ENCODE data around the gene ZNF207. TPM values are rescaled to one million over a fixed set of nuclear protein-coding genes. Genes with fewer than 3 reads are reported as not detected.
"Not testable (repeated sequence)": the region's sequence is repeated elsewhere in the genome, so short reads cannot be mapped to it uniquely, and the experiment has no call there.

Gene ZNF207
- polyA plus RNA-seq, 12 donors = 39.6 to 189 (median 131) TPM

DNA sequence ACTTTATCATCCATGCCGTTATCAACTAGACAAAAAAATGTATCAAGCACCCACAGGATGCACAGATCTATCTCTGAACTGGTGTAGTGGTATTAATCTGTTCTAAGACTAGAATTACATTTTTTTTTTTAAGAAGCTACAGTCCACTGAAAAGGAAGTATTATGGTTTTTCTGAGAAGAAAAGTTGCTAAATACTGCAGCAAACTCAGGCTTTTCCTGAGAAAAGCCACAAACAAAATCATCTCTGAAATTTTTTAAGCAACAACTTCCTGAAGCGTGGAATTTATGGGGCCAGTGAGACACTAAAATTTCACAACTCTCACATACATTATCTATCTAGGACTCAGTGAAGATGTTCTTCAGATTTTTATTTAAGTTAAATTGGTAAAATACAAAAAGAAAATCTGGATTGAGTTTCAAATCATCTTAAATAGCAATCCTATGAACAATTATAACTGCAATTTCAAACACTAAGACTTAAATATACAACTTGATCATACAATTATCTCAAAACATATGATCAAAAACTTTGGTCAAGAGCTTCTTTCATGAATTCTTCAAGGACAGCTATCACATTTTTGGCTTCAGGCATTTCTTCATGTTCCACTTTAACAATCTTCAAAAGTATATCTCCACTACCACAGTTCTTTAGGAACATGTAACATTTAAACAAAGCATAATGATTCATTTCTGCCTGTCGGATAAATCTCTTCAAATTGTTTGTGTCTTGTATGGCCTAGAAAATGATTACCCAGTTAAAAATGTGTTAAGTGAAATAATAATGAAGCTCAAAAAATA lies 18.5 kb upstream of the ZNF207 start:
- DNase-seq = no peak

DNA sequence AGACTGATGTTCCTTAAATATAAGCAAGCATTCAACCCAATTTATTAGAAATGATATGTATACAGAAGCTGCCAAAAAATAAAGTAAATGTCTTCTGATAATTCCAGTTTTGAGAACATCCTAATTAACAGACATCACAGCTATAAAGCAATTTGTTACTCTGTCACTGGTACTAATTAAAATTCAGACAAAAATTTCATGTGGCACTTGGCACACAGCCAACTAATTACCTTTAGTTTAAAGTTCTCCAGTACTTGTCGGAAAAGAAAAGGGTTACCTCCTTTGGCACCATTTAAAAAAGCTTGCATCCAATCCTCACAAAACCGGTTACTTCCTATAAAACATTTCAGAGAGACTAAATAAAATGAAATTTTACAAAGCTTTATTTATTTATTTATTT lies 16.8 kb upstream of the ZNF207 start:
- no peak for DNase-seq

DNA sequence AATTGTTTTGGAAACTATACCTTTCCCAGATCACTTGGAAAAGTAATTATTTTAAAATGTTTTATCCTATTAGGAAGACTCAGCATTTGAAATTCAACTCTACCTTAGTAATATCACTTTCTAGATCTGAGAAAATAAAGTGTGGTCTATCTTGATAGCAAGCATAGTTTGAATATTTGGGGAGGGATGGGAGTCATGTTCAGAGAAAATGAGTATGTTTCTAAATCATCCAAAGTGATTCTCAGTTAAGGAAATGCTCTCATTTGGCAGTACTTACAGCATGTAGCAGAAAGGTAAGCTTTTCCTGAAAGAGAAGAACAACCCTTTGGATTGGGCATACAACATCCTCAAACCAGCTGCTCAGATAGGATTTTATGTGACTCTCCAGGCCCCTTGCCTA lies 14.9 kb upstream of the ZNF207 start:
- DNase-seq = no peak

DNA sequence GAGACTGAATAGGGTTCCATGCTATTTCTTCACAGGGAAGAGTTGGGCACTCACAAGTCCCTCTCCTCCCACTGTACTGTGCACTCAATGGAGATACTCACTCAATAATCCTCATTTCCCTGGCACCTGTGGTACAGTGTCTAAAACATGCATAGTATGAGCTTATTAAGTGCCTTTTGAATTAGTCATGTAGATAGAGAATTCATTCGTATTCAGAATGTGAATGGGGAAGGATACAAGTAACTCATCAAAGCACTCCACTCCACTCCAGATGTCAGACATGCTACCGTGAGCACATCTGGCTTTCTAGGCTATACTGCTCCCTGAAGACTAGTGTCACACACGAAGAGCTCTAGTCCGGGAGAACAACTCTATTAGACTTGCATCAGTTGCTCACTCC lies 14.3 kb upstream of the ZNF207 start:
- DNase-seq = no peak

DNA sequence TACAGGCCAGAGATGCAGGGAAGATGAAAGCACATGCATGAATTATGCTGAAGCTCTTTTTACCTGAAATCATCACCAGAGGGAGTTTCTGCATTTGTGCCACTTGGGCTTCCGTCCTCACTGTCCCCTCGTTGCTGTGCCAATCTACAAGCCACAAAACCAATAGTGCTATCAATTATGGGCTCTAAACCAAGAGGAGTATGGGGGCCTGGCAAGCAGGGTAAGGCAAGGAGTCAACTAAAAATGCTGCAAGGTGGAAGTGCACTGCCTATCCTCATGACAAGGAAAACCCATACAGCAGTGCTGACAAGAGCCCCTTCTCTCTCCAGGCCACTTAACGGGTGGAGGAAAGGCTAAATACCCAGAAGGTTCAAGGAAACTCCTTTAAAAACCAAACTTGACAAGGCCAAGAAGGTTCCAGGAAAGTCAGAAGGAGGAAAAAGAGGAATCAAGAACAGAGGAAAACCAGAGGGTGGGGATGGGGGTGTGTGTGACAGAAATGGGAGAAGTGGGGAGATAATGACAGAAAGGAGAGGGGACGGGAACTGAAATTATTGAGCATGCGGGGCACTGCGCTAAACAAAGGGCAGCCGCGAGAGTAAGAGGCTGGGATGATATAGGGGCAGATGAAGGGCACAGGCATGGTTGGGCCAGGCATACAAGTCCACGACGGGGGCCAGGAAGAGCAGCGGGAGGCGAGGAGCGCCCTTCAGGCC lies 8.7 kb upstream of the ZNF207 start:
- peak; percentile 31 for DNase-seq

DNA sequence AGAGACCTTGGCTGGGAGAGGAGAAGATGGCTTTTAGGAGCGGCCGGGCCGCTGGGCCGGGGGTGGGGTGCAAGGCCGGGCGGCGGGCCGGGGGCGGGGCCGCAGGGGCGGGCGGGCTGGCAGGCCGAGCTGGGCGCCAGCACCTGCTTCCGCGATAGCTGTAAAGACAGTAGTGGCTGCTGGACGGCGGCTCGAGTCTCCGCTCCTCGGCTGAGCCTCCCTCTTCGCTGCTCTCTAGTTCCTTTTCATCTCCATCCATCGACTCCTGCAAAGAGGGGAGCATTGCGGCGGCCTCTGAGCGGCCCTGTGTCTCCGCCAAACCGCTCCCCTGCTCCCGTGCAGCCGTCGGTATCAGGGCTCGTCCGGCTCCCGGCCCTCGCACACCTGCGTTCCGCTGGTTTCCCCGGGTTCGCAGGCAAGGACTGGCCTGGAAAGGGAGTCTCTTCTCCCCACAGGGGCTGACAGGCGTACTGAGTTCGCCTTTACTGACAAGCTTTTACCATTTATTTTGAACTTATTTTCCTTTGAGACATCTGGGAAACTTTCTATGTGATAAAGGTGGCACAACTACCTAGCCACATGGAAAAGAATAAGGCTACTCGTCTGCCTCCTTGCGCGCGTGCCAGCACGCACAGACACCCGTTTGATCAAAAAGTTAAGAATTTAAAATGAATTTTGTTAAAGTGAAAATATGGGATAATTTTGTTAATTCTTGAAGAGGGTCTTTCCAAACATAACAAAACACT lies 7.9 kb upstream of the ZNF207 start, which contains the start of gene C17orf75:
Gene C17orf75 (minus strand): TSS at position 317 of the 746 bp plus-strand sequence. CDS start 34 bp downstream, at position 283.
- DNase-seq = peak; percentile 82

DNA sequence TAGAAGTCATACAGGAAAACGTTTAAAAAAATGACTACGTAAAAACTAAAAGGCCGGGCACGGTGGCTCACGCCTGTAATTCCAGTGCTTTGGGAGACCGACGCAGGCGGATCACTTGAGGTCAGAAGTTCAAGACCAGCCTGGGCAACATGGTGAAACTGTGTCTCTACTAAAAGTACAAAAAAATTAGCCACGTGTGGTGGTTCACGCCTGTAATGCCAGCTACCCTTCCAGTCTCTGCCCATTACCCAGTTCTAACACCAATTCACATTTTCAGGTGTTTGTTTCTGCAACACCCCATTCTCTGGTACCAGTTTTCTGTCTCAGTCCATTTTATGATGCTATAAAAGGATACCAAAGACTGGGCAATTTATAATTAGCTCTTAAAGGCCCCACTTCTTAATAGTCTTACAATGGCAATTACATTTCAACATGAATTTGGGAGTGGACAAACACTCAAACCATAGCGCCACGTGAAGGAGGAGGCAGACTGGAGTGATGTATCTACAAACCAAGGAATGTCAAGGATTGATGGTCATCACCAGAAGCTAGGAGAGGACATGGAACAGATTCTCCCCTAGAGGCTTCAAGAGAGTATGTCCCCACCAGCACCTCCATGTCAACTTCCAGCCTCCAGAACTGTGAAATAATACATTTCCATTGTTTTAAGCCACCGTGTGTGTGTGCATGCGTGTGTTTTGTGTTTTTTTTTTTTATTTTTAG lies 7.2 kb upstream of the ZNF207 start:
- DNase-seq = no peak

DNA sequence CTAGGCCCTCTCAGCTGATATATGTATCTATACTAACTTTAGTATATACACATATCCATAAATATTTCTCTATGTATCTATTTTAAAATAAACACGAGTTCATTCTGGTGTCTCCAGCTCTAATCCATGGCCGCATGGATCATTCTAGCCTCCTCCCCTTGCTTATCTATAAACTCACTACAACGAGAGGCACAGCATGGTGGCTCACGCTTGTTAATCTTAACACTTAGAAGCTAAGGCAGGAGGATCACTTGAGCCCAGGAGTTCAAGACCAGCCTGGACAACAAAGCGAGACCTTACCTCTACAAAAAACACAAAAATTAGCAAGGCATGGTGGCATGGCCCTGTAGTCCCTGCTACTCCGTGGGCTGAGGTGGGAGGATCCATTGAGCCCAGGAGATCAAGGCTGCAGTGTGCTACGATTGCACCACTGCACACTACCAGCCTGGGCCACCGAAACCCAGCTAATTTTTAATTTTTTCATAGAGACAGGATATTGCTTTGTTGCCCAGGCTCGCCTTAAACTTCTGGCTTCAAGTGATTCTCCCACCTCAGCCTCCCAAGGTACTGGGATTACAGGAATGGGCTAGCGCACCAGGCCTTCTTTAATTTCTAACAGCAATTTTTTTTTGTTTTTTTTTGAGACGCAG lies 3.9 kb upstream of the ZNF207 start:
- no peak for DNase-seq

DNA sequence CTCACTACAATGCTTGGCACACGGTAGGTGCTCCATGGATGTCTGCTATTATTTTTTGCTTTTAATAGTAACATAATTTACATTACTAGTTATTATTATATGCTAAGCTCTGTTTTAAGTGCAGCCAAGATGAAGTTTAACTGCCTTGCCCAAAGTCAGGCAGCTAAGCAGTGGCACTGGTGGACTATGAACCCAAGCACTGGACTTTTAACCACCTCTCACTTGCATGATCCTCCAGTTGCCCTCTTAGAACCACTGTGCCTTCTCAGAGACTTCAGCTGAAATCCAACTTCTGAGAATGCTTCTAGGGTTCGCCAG lies 1.5 kb upstream of the ZNF207 start:
- no peak for DNase-seq

DNA sequence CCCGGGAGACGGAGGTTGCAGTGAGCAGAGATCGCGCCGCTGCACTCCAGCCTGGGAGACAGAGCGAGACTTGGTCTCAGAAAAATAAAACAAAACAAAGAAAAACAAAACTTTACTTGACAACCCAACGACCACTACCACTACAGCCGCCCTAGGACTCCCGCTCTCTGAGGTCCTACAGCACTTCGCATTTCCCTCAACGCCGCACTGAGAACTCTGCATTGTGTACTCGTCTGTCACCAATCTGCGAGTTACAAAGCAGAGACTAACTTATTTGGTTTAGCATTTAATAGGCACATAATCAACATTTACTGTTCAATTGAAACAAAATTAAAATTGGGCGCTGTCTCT lies 479 bp upstream of the ZNF207 start:
- DNase-seq = peak; percentile 50

DNA sequence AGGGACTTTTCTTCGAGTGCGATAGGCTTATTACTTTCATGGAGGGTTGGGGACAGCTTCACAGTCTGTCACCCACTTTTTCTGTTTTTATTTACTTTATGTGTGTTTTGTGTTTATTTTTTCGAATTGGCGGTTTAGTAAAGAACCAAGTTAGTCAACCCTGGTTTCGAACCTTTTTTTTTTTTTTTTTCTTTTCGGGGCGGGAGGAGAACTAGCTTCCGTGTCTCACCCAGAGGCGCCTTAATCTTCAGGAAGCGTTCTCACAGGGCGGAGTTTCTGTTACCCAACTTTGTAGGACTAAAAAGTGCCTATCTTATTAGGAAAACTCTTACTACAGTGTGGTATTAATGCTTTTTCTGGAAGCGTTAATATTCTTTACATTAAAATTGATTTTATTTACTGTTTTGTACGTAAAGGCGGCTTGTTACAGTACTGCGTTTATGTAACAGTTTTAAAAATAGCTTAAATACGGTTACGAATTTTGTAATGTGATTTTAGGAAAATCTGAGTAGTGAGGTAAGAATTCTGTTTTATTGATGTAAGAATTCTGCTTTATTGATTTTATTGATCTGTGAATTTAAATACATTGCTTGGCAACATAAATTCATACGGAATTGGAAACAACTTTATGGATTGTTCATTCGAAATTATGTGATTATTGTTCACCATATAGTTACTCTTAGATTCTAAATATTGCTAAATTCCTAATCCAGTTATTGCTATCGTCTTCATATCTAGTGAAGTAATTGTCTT lies 885 bp downstream of the ZNF207 start:
- DNase-seq = peak; percentile 67

DNA sequence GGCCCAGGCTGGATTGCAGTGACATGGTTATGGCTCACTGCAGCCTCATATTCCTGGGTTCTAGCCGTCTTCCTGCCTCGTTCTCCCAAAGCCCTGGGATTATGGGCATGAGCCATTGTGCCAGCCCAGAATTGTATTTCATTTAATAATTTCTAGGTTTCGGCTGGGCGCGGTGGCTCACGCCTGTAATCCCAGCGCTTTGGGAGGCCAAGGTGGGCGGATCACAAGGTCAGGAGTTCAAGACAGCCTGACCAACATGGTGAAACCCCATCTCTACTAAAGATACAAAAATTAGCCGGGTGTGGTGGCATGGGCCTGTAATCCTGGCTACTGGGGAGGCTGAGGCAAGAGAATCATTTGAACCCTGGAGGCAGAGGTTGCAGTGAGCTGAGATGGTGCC lies 2.8 kb downstream of the ZNF207 start:
- DNase-seq = not testable (repeated sequence)

DNA sequence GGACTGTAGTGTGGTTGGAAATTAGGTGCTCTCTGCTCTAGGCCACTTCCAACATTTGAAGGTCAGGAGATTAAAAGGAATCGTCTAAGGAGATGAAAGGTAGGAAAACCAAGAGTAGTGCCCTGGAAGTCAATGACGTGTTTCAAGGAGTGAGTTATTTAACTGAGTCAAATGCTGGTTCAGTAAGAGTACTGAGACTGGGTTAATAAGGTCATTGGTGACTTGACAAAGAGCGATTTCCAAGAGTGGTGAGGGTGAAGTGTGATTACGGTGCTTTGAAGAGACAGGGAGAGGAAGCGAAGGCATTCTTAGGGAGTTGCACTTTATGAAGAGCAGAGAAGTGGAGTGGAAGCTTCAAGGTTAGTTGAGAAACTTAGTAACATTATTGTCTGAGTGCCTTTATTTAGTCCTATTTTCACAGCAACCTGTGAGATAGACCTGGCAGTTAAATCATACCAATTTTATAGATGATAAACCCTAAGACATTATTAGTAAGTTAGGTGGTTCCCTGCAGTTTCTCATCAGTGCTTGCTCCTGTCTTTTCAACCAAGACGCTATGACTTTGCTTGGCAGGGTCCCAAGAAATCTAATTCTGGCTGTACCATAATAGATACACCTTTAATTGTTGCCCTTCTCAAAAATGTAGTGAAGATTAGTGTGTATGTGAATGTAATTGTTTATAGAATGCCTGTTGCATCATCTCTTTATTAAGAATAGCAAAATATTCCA lies 5.9 kb downstream of the ZNF207 start:
- DNase-seq = no peak

DNA sequence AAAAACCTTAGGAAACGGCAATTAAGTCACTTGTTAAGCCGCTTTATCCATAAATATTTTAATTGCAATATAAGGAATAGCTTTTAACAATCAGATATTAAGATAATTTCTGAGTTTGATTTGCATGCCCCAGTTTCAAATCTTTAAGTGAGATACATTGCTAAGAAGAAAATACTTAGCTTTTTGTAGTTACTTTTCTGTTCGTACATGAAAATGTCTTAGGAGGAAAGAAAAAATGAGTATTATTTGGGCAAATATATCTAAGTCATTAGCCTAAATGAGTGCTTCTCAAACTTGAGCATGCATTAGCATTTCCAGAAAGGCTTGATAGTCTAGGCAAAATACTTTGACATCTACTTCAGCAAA lies 6.4 kb downstream of the ZNF207 start:
- DNase-seq = no peak

DNA sequence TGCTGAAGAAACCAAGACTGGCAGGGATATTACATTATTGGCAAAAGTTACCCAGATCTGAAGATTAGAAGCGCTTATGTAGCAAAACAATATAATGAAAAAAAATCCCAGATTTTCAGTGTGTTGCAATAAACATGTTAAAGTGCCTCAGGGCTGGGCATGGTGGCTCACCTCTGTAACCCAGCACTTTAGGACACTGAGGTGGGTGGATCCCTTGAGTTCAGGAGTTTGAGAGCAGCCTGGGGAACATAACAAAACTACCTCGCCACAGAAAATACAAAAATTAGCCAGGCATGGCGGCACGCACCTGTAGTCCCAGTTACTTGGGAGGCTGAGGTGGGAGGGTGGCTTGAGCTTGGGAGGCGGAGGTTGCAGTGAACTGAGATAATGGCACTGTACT lies 6.8 kb downstream of the ZNF207 start:
- DNase-seq = no peak

DNA sequence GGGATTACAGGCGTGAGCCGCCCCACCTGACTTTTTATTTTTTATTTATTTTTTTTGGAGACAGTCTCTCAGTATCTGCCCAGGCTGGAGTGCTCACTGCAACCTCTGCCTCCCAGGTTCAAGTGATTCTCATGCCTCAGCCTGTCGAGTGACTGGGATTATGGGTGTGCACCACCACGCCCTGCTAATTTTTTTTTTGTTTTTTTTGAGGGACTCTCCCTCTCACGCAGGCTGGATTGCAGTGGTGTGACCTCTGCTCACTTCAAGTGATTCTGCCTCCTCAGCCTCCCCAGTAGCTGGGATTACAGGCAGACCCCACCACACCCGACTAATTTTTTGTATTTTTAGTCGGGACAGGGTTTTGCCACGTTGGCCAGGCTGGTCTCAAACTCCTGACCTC lies 7.7 kb downstream of the ZNF207 start:
- no peak for DNase-seq

DNA sequence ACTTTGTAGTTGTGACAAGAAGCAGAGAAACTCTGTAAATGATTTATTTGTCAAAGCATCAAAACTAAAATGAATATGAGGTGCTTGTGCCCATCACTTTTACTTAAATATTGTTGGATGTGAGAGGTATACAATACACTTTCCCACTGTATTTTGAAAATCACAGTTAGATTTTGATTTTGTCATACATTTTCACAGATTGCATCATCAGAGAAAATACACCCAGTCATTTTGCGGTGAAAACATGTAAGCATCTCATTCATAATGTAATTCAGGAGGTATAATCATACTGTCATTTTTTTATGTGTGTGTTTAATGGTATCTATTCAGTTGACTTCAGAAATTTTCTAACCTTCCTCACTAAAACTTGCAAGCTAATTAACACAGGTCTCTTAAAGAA lies 11.3 kb downstream of the ZNF207 start:
- DNase-seq = no peak

DNA sequence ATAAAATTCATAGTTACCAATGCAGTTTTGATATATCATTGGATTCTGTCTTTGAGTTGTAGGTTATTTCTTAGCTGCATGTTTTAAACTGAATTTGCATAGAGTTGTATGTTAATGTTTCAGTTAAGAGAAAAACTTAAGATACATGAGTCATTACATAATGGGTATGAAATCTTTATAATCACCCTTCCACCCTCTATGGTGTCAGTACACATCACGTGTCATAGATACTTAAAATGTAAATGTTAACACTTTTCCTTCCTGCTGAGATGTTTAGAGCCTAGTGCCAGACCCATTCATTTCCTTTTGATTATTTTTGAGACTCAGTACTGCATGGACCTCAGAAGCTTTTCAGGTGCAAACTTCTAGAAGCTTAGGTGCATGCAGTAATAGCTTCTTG lies 20.5 kb downstream of the ZNF207 start:
- no peak for DNase-seq

DNA sequence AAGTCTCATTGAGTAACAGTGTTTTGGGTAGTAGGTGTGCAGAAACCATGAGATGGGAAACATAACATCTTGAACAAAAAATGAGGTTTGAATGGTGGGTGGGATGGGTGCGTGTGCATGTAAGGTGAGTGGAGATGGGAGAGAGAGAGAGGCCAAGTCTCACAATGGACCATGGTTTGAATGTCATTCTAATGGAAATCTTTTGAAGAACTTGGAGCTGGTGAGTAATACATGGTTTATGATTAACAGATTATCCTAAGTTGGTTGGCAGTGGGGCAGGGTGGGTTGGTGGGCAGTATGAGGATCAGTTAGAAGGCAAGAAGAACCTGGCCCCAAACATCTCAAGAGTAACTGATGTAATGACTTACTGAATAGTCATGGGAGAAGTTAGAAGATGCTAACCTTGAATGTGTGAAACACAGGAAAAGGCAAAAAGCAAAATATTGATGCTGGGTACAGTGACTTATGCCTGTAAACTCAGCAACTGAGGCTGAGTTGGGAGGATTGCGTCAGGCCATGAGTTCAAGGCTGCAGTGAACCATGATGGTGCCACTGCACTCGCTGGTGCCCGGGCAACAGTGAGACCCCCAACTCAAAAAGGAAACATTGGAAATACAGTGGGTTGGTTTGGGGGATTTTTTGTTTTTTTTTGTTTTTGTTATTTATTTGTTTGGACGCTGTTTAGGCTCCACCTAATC lies 32.7 kb downstream of the ZNF207 start:
- DNase-seq = no peak

All from muscle of arm (tissue), 12 donors.